ENCODE data around the gene RNF167.

Gene RNF167

GRCh38 chr17:4947010-4947410 is 6.9 kb downstream of the RNF167 start:
- peaks cover 38% of the 10 kb centered on the region for H3K36me3 ChIP-seq
- TF ChIP-seq CTCF (IDR thresholded peaks at IDR 0.05), result no peak
- no peaks in the 10 kb centered on the region for H3K27me3 ChIP-seq
- peaks cover 77 to 88% of the 10 kb centered on the region in 2 experiments for H3K4me1 ChIP-seq (ENCODE audit: control insufficient read depth in 1 of 2, insufficient read depth in 1 of 2, low read depth in 1 of 2, low read length in 1 of 2)
- peak overlapping the region; percentile 99 for H3K4me3 ChIP-seq (ENCODE audit: low read depth in 1 of 2, low read length in 1 of 2)
- H3K27ac ChIP-seq, result peak overlapping the region; percentile 96
- H3K9me3 ChIP-seq, result no peaks in the 10 kb centered on the region

GRCh38 chr17:4947411-4948165 is 7.5 kb downstream of the RNF167 start:
- no peak for TF ChIP-seq CTCF (IDR thresholded peaks at IDR 0.05)
- H3K9me3 ChIP-seq, result no peaks in the 10 kb centered on the region
- peaks cover 32% of the 10 kb centered on the region for H3K36me3 ChIP-seq
- peaks cover 71 to 82% of the 10 kb centered on the region in 2 experiments for H3K4me1 ChIP-seq (ENCODE audit: control insufficient read depth in 1 of 2, insufficient read depth in 1 of 2, low read depth in 1 of 2, low read length in 1 of 2)
- H3K4me3 ChIP-seq (ENCODE audit: low read depth in 1 of 2, low read length in 1 of 2), result peak overlapping the region; percentile 99
- peak overlapping the region; percentile 96 for H3K27ac ChIP-seq
- H3K27me3 ChIP-seq, result no peaks in the 10 kb centered on the region

- Histone ChIP-seq H3K4me1 (ENCODE audit: control insufficient read depth in 1 of 2, insufficient read depth in 1 of 2, low read depth in 1 of 2, low read length in 1 of 2) (peaks cover 63 to 75% of the 10 kb centered on the region in 2 experiments), H3K4me3 (ENCODE audit: low read depth in 1 of 2, low read length in 1 of 2) (peak within 1 kb of the TSS; percentile 99), H3K27me3 (no peaks in the 10 kb centered on the region), H3K27ac (peak within 1 kb of the TSS; percentile 96), H3K9me3 (no peaks in the 10 kb centered on the region), H3K36me3 (peaks cover 24% of the 10 kb centered on the region)
- no peak for TF ChIP-seq CTCF (IDR thresholded peaks at IDR 0.05)
These were observed 8.3 kb downstream of the RNF167 start, which contains the start of gene PFN1 for GRCh38 chr17:4948166-4948930. Gene PFN1 (minus strand): TSS chr17:4948530. CDS start chr17:4948394, 136 bp downstream.

- H3K36me3 ChIP-seq, result peaks cover 21% of the 10 kb centered on the region
- no peak for TF ChIP-seq CTCF (IDR thresholded peaks at IDR 0.05)
- H3K4me1 ChIP-seq (ENCODE audit: control insufficient read depth in 1 of 2, insufficient read depth in 1 of 2, low read depth in 1 of 2, low read length in 1 of 2), result peaks cover 58 to 69% of the 10 kb centered on the region in 2 experiments
- H3K9me3 ChIP-seq, result no peaks in the 10 kb centered on the region
- H3K4me3 ChIP-seq (ENCODE audit: low read depth in 1 of 2, low read length in 1 of 2), result peak overlapping the region; percentile 99
- peak overlapping the region; percentile 96 for H3K27ac ChIP-seq
- no peaks in the 10 kb centered on the region for H3K27me3 ChIP-seq
These were observed 8.9 kb downstream of the RNF167 start for GRCh38 chr17:4948931-4949320.

GRCh38 chr17:4949321-4950074 is 9.4 kb downstream of the RNF167 start:
- peaks cover 52 to 63% of the 10 kb centered on the region in 2 experiments for H3K4me1 ChIP-seq (ENCODE audit: control insufficient read depth in 1 of 2, insufficient read depth in 1 of 2, low read depth in 1 of 2, low read length in 1 of 2)
- no peak for TF ChIP-seq CTCF (IDR thresholded peaks at IDR 0.05)

More at GRCh38 chr17:4949321-4950074, 9.4 kb downstream of the RNF167 start:
- Histone ChIP-seq H3K4me3 (ENCODE audit: low read depth in 1 of 2, low read length in 1 of 2) (peak overlapping the region; percentile 99), H3K27ac (peak overlapping the region; percentile 96), H3K9me3 (no peaks in the 10 kb centered on the region), H3K36me3 (peaks cover 21% of the 10 kb centered on the region), H3K27me3 (no peaks in the 10 kb centered on the region)

Measured in neutrophil (primary cell).